Type B pancreatic cell (in vitro differentiated cells): ENCODE measurements around the gene UNC119. TPM values are rescaled to one million over a fixed set of nuclear protein-coding genes. Genes with fewer than 3 reads are reported as not detected.

Experiments used
- DNase-seq: peaks from one replicate; pipeline ENCODE4 v3.0.0; 2021; ENCODE audit warnings: mixed read lengths; ENCODE audit not compliant: unreplicated experiment; ENCODE audit errors: extremely low spot score
- H3K27ac Mint-ChIP-seq: 2 replicates; pipeline ENCODE4 v1.8.0; 2021; ENCODE audit warnings: mild to moderate bottlenecking, mixed read lengths
- H3K27me3 Mint-ChIP-seq: 2 replicates; pipeline ENCODE4 v1.8.0; 2021; ENCODE audit warnings: mixed read lengths
- H3K36me3 Mint-ChIP-seq: 2 replicates; pipeline ENCODE4 v1.8.0; 2021; ENCODE audit warnings: mixed read lengths
- H3K4me1 Mint-ChIP-seq: one replicate; pipeline ENCODE4 v1.8.0; 2021; ENCODE audit warnings: mixed read lengths; ENCODE audit not compliant: unreplicated experiment
- H3K4me3 Mint-ChIP-seq: 2 replicates; pipeline ENCODE4 v1.8.0; 2021; ENCODE audit warnings: mild to moderate bottlenecking, mixed read lengths
- H3K9me3 Mint-ChIP-seq: 2 replicates; pipeline ENCODE4 v1.8.0; 2021; ENCODE audit warnings: mixed read lengths
- total RNA-seq: library from RNA; stranded (reverse); gene quantifications from 2 replicates; pipeline ENCODE4 v1.2.1, GENCODE V29; 2021; ENCODE audit warnings: low replicate concordance
- TF ChIP-seq, protein P1 (sequence below): fragments of 200-600 bp; sonication (generic); conservative IDR thresholded peaks from 2 replicates; pipeline ENCODE4 v1.5.0; 2021; ENCODE audit warnings: antibody characterized with exemption, mild to moderate bottlenecking

UNC119 gene
- total RNA-seq, 1 donor from 2014 or later = 52.2 TPM

GRCh38 chr17:28518132-28518531 is 34.3 kb downstream of the UNC119 start:
- Mint-ChIP-seq H3K36me3 (no peaks in the 10 kb centered on the region), H3K27me3 (peaks cover 7% of the 10 kb centered on the region), H3K4me3 (no peak overlapping the region), H3K9me3 (no peaks in the 10 kb centered on the region), H3K4me1 (peaks cover 9% of the 10 kb centered on the region), H3K27ac (no peak overlapping the region)
- TF ChIP-seq, protein P1, sequence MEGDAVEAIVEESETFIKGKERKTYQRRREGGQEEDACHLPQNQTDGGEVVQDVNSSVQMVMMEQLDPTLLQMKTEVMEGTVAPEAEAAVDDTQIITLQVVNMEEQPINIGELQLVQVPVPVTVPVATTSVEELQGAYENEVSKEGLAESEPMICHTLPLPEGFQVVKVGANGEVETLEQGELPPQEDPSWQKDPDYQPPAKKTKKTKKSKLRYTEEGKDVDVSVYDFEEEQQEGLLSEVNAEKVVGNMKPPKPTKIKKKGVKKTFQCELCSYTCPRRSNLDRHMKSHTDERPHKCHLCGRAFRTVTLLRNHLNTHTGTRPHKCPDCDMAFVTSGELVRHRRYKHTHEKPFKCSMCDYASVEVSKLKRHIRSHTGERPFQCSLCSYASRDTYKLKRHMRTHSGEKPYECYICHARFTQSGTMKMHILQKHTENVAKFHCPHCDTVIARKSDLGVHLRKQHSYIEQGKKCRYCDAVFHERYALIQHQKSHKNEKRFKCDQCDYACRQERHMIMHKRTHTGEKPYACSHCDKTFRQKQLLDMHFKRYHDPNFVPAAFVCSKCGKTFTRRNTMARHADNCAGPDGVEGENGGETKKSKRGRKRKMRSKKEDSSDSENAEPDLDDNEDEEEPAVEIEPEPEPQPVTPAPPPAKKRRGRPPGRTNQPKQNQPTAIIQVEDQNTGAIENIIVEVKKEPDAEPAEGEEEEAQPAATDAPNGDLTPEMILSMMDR = no peak
- no peak for DNase-seq

- Mint-ChIP-seq H3K36me3 (no peaks in the 10 kb centered on the region), H3K4me3 (no peak overlapping the region), H3K27ac (no peak overlapping the region), H3K9me3 (no peaks in the 10 kb centered on the region), H3K4me1 (no peaks in the 10 kb centered on the region), H3K27me3 (peaks cover 10% of the 10 kb centered on the region)
- TF ChIP-seq, protein P1 = no peak
- DNase-seq = no peak
Measured at GRCh38 chr17:28515518-28515917, 36.9 kb downstream of the UNC119 start.

- Mint-ChIP-seq H3K4me1 (peaks cover 7% of the 10 kb centered on the region), H3K27me3 (peaks cover 15% of the 10 kb centered on the region), H3K9me3 (no peaks in the 10 kb centered on the region), H3K36me3 (no peaks in the 10 kb centered on the region), H3K4me3 (no peak overlapping the region), H3K27ac (no peak overlapping the region)
- DNase-seq = no peak
- TF ChIP-seq, protein P1 = no peak
Measured at GRCh38 chr17:28514561-28515002, 37.8 kb downstream of the UNC119 start.

DNA sequence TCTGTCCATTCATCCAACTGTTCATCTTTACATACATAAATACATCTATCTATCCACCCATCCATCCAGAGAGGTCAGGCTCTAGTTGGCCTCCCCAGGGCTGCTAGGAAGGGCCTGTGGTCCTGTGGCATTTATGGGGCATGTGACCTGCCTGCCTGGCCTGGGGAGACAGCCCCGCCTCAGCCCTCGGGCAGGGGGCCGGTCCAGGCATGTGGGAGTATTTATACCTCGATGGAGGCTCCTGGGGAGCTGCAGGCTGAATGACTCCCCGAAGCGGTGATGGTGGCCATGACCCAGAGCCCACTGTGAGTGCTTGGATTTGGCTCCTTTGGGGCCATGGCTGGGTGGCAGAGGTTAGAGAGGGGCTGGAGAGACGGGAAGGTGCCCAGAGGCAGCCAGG is 38.9 kb downstream of the UNC119 start:
- H3K4me1 Mint-ChIP-seq = peaks cover 15% of the 10 kb centered on the region

GRCh38 chr17:28511858-28512461 is 40.5 kb downstream of the UNC119 start:
- peaks cover 19% of the 10 kb centered on the region for H3K27me3 Mint-ChIP-seq
- H3K9me3 Mint-ChIP-seq = no peaks in the 10 kb centered on the region
- H3K4me1 Mint-ChIP-seq = peaks cover 19% of the 10 kb centered on the region
- no peaks in the 10 kb centered on the region for H3K36me3 Mint-ChIP-seq
- H3K27ac Mint-ChIP-seq = no peak overlapping the region
- no peak for DNase-seq
- no peak overlapping the region for H3K4me3 Mint-ChIP-seq
- TF ChIP-seq, protein P1 = no peak

More for the DNA sequence above, 38.9 kb downstream of the UNC119 start:
- Mint-ChIP-seq H3K9me3 (no peaks in the 10 kb centered on the region), H3K36me3 (no peaks in the 10 kb centered on the region), H3K27ac (no peak overlapping the region), H3K27me3 (peaks cover 16% of the 10 kb centered on the region), H3K4me3 (no peak overlapping the region)
- no peak for DNase-seq
- TF ChIP-seq, protein P1 = no peak
